Fibroblast of upper back skin (primary cell): ENCODE data around the gene STAT4.

Source experiments
- DNase-seq: peaks from one replicate; pipeline ENCODE4 v3.0.0-alpha.2; 2013

Gene STAT4

DNA sequence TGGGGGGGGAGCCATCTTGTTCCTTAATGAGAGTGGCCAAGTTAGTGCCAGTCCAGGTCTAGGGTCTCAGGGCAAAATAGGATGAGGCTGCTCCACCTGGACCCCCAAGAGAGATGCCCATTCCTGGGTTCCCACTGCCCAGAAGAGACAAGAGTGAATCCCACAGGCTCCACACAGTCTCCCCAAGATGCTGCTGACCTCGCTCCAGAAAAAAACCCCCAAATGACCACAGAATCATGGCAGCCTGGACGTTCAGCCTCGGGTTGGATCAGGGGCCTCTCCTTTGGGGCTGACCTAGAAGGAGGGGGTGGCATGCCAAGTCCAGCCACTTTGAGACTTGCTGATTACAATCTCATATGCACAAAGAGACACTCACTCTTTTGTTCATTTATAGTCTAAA, 161.9 kb downstream of the STAT4 start:
- DNase-seq, result no peak

DNA sequence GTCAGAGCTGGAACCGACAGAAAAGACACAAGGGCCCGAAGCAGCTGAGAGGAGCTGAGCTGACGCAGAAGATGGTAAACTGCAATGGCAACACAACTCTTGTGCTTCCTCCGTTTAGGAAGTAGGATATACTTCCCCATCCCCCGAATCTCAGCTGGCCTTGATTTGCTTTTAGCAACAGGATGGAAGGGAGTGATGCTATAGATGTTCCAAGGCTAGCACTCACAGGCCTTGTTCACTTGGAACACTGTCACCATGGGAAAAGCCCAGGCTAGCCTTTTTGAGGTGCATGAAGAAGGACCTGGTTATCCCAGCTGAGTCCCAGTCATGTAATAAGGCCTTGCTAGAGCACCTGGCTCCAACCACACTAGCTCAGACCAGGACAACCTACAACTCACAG, 162.9 kb downstream of the STAT4 start:
- DNase-seq, result no peak

DNA sequence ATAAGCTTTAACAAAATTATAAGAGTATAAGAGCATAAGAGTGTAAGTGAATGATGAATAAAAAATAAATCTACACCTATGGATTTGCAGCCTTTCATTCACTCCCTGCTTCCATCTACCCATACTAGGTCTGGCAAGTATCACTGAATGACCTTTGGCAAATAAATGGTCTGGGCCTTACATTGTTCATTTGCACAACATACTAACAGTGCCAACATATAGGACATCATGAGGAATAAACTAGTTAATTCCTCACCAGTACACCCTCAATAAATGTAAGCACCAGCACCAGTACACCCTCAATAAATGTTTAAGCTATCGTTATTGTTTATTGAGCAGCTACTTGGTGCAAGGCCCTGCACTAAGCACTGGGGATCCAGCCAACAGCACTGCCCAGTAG, 163.7 kb downstream of the STAT4 start:
- no peak for DNase-seq

DNA sequence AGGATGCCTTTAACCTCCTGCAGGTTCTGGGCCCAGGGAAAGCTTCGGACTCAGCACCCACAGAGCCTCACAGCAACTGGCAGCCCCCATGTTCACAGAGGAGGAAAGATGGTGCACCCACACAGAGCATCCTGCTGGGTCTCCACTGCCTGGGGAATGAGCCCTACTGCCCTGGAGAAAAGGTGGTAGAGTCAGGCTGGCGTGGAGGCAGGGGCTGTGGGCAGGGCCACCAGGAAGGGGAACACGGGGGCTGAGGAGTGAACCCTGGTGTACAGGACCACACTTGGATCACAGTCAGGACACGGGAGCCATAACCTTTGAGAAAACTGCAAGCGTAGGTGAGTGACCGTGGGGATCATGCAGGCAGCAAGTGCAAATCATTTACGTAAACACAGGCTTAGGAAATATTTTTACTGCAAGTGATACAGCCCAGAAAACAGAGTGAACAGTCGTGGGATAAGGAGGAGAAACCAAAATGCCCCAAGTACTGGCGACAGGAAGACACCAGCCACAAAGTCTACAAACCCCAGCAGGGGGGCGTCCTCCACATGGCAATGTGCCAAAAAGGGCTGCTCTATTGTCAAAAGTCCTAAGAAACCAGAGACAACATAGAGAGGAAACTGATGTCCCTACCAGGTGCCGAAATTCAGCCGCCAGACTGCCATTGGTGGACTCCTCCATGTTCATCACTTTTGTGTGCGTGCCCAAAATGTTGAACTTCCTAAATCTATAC, 164.4 kb downstream of the STAT4 start:
- DNase-seq, result no peak

DNA sequence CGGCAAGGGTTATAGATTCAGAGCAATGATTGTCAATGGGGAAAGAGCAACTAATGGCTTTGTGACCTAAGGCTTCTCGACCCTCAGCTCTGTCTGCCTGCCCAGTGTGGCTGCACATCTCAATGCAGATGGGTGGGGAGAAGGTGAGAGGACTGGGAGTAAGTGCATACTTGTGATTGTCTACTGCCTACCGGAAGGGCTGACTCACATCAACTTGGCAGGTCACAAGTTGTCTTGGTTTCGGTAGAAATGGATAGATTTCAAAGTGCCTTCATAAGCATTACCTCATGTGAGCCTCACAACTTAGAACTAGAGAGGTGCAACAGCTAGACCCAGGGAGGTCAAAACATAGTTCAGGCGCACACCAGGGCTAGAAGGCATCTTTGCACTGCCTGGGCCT, 166.2 kb downstream of the STAT4 start:
- DNase-seq, result peak; percentile 60

DNA sequence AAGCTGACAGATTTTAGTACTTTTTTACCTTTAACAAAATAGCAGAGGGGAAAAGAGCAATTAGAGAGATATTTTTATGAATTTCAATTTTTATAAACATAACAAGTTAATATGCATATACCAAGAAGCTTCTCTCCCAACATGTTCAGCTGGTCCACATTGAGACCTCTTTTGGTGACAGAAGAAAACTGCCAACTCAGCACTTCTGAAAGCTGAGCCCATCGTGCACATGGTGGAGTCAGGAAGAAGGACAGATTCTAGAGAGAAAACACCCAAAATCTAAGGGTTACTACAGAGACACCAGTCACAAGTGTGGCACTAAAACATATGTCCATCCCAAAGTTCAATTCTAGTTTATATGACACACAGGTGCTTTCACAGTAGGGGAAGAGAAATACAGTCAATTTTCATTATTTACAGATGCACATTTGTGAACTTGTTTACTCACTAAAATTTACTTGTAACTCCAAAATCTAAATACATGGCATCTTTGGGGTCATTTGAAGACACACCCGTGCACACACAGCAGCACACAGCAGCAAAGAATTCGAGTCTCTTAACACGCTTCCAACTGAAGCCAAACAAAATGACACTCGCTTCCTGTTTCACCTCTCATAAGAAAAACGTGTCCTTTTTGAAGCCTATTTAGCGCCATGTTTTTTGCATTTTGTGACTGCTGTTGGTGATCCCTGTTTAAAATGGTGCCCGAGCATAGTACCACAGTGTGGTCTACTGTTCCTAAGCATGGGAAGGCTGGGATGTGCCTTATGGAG, 168.3 kb downstream of the STAT4 start:
- no peak for DNase-seq

DNA sequence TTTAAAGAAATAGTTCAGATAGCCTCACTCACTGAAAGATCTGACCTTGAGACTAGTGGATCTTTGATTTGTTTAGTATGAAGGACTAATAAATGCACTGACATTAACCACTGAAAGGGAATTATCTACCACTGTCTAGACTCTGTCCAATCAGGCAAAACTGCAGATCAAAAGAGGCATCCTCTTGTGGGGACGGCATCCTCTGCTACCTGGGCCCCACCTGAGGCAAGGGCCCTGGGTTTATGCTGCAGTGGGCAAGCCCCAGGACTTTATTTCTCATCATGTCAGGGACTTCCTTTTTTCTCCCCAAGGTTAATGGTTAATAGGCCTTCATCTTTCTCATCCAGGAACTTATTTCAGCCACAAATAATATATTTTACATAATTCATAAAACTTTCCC, 169.1 kb downstream of the STAT4 start:
- DNase-seq, result no peak

DNA sequence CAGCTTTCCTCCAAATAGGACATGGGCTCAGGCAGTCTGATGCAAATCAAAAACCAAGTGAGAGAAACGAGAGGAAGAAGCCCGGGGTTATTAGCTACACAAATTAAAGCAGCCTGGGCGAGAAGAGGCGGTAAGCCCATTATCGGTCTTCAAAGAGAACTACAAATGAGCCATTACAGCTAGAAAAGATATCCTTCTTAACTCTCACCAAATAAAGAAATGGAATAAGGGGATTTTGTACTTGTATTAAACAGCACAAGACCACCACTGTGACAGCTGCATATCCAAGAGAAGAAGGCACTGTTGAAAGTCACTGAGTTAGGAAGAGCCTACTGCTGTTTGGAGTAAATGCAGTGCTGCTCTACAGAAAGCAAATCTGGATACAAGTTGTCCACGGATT, 169.5 kb downstream of the STAT4 start:
- no peak for DNase-seq

DNA sequence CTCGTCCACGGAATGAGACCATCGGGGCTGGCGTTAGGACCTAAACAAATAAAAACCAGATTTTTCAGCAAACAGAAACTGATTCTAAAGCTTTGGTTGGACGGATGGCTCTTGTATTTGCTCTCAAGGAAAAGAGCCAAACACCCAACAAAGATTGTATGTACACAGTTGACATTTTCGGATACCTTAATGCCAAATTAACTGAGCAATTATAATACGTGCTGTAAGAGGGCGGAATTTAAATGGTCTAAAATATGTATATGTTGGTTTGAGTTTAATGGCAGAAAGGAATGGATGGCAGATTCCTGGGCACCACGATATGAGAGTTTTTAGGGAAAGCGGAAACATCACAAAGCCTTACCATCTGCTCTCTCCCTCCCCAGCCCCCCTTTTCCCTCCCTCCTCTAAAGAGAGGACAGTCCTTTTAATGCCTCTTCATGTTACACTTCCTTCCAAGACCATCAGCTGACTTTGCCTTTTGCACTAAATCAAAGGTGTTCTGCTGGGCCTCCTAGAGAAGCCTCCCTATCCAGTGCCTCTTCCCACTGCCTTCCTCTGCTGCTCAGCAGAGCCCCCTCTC, 170.1 kb downstream of the STAT4 start:
- DNase-seq, result no peak

DNA sequence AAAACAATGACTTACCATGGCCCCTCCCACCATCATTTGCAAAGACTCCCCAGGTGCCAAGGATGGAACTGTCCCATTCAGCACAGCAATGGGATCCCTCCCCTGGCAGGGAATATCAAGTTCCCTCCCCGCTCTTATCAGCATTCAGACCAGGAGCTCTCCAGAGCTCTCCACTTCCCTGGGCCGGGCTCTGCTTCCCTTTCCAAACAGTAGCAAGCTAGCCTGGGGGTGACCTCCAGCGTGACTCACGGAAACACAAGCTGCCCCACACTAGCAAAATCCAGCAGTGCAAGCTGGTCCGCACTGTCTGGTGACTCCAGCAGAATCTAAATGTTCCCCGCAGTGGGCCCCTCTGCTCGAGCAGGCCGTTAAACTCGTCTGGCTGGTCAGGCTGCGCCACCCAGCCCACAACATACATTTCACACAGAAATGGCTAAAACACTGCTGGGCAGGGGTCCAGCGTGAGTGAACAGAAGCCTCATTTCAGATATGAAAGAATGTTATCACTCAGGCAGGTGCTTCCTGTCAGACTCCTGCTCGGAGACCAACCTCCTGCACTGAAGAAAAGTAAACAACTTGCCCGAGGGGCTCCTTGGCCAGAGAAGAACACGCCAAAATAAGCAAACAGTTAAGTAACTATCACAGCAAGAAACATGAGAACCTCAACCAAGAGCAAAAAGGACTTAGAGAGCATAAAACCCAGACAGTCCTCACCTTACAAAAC, 170.7 kb downstream of the STAT4 start:
- DNase-seq, result peak; percentile 45
